NCI-H82 treated with DMSO at 0.1 percent for 48 hours (cell line): ENCODE data around the gene AFF3.
"Not testable (repeated sequence)": the region's sequence is repeated elsewhere in the genome, so short reads cannot be mapped to it uniquely, and the experiment has no call there.

ENCODE experiments used
- DNase-seq: peaks from one replicate; lab custom pipeline; 2025; ENCODE audit not compliant: unreplicated experiment; lab: John Stamatoyannopoulos, UW

The AFF3 gene

GRCh38 chr2:100107906-100108647, 34.3 kb downstream of the AFF3 start:
- DNase-seq: no peak

- DNase-seq: no peak
Observed at GRCh38 chr2:100107440-100107839, 35.0 kb downstream of the AFF3 start.

GRCh38 chr2:100106460-100106859, 35.9 kb downstream of the AFF3 start:
- DNase-seq: no peak

GRCh38 chr2:100105678-100106054, 36.7 kb downstream of the AFF3 start:
- no peak for DNase-seq

GRCh38 chr2:100104718-100105677, 37.4 kb downstream of the AFF3 start:
- no peak for DNase-seq

GRCh38 chr2:100104265-100104664, 38.1 kb downstream of the AFF3 start:
- DNase-seq: not testable (repeated sequence)

- not testable (repeated sequence) for DNase-seq
Observed at GRCh38 chr2:100103527-100104252, 38.7 kb downstream of the AFF3 start.

- not testable (repeated sequence) for DNase-seq
Observed at GRCh38 chr2:100102466-100103180, 39.8 kb downstream of the AFF3 start.

GRCh38 chr2:100098855-100099254, 43.5 kb downstream of the AFF3 start:
- not testable (repeated sequence) for DNase-seq

- not testable (repeated sequence) for DNase-seq
Observed at GRCh38 chr2:100097611-100098294, 44.6 kb downstream of the AFF3 start.

GRCh38 chr2:100095845-100096244, 46.5 kb downstream of the AFF3 start:
- DNase-seq: not testable (repeated sequence)

- DNase-seq: not testable (repeated sequence)
Observed at GRCh38 chr2:100091807-100092206, 50.6 kb downstream of the AFF3 start.

GRCh38 chr2:100085744-100086143, 56.6 kb downstream of the AFF3 start:
- DNase-seq: not testable (repeated sequence)

GRCh38 chr2:100083421-100084216, 58.8 kb downstream of the AFF3 start:
- DNase-seq: not testable (repeated sequence)

GRCh38 chr2:100082302-100082978, 60.0 kb downstream of the AFF3 start:
- DNase-seq: not testable (repeated sequence)

- no peak for DNase-seq
Observed at GRCh38 chr2:100077935-100078334, 64.5 kb downstream of the AFF3 start.

GRCh38 chr2:100077456-100077855, 64.9 kb downstream of the AFF3 start:
- no peak for DNase-seq

GRCh38 chr2:100075532-100075931, 66.9 kb downstream of the AFF3 start:
- no peak for DNase-seq

- no peak for DNase-seq
Observed at GRCh38 chr2:100073110-100073509, 69.3 kb downstream of the AFF3 start.
